Activated CD8-positive, alpha-beta memory T cell treated with anti-CD3 and anti-CD28 coated beads, Interleukin-2, amount 10 ng/mL, durations not matched to agents 7 days and 5 days (primary cell): Measurements from ENCODE around the gene MAPK8IP2. TPM values are rescaled to one million over a fixed set of nuclear protein-coding genes. Genes with fewer than 3 reads are reported as not detected.
"Not testable (repeated sequence)": the region's sequence is repeated elsewhere in the genome, so short reads cannot be mapped to it uniquely, and the experiment has no call there.

Source experiments
- ATAC-seq: fragments of 150-1000 bp; cut with Tn5 transposase; one replicate; pipeline ENCODE4 v1.10.0; 2021; ENCODE audit warnings: moderate library complexity
- CTCF ChIA-PET: fragments of 350-600 bp; sonication (Branson Sonifier 250); formaldehyde crosslinking; loops from one replicate; lab custom pipeline; 2021; ENCODE audit warnings: antibody characterized with exemption; lab: Charles Lee
- DNase-seq: peaks from one replicate; pipeline ENCODE4 v3.0.0-alpha.2; 2020
- H3K27ac Mint-ChIP-seq: one replicate; pipeline ENCODE4 v1.8.0; 2021; ENCODE audit warnings: mild to moderate bottlenecking, mixed read lengths
- H3K27me3 Mint-ChIP-seq: one replicate; pipeline ENCODE4 v1.8.0; 2021; ENCODE audit warnings: mixed read lengths
- H3K36me3 Mint-ChIP-seq: one replicate; pipeline ENCODE4 v1.8.0; 2021; ENCODE audit warnings: mild to moderate bottlenecking, mixed read lengths
- H3K4me1 Mint-ChIP-seq: one replicate; pipeline ENCODE4 v1.8.0; 2021; ENCODE audit warnings: mixed read lengths
- H3K4me3 Mint-ChIP-seq: one replicate; pipeline ENCODE4 v1.8.0; 2021; ENCODE audit warnings: mild to moderate bottlenecking, moderate library complexity, mixed read lengths
- H3K9me3 Mint-ChIP-seq: one replicate; pipeline ENCODE4 v1.8.0; 2022; ENCODE audit warnings: low read depth, mixed read lengths
- total RNA-seq, 2 experiments: library from RNA; stranded (reverse); gene quantifications; one replicate each; pipeline ENCODE4 v1.2.3, GENCODE V29; 2021

Gene MAPK8IP2
- total RNA-seq, 2 experiments from 2014 or later: 0.19 to 0.29 TPM

- Mint-ChIP-seq H3K4me1 (no peaks in the 10 kb centered on the region), H3K9me3 (peaks cover 4% of the 10 kb centered on the region), H3K4me3 (no peak overlapping the region), H3K36me3 (peaks cover 4% of the 10 kb centered on the region), H3K27me3 (peaks cover 29% of the 10 kb centered on the region), H3K27ac (no peak overlapping the region)
- DNase-seq (no peak), ATAC-seq (no peak)
- CTCF ChIA-PET: no interaction called here
These were observed 52.7 kb downstream of the MAPK8IP2 start for GRCh38 chr22:50653256-50653655.

- peaks cover 32% of the 10 kb centered on the region for H3K27me3 Mint-ChIP-seq
- H3K4me1 Mint-ChIP-seq, H3K4me3 Mint-ChIP-seq, H3K36me3 Mint-ChIP-seq, DNase-seq, H3K27ac Mint-ChIP-seq, CTCF ChIA-PET, H3K9me3 Mint-ChIP-seq, ATAC-seq: not testable (repeated sequence)
These were observed 54.1 kb downstream of the MAPK8IP2 start for GRCh38 chr22:50654664-50655063.

DNA sequence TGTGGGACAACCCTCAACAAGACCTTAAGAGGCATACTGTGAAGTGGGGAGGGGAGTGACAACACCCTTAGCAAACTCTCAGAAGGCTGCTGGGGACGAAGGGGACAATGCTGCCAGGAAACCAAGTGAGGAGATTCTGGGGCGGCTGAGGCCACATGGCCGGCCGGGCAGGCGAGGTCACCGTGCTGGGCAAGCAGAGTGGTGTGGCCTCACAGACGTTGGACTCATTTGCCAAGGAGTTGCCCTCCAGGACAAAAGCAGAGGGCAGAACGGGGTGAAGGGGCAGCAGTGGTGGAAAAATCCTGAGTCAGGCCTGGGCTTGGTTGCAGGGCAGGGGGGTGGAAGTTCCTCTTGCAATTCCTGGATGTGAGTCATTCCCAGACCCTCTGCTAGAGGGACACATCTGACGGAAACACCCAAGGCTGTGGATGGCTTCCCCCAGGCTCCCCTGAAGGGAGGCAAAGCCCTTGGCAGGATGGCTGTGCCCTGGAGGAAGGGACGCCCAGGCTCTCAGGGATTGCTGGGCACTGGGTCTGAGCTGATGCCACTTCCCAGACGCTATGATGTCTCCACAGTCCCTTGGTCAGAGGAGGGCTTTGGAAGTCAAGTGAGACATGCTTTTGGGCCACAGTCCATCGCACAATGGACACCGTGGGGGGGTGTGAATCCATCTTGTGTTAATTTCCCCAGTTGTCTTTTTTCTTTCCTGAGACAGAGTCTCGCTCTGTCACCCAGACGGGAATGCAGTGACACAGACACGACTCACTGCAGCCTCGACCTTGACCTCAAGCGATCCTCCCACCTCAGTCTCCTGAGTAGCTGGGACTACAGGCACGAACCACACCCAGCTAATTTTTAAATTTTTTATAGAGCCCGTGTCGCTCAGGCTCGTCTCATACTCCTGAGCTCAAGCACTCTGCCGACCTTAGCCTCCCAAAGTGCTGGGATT lies 55.8 kb downstream of the MAPK8IP2 start:
- H3K36me3 Mint-ChIP-seq: no peaks in the 10 kb centered on the region
- H3K9me3 Mint-ChIP-seq: no peaks in the 10 kb centered on the region
- peaks cover 35% of the 10 kb centered on the region for H3K27me3 Mint-ChIP-seq
- no peak overlapping the region for H3K27ac Mint-ChIP-seq
- DNase-seq (no peak), ATAC-seq (no peak)
- no peak overlapping the region for H3K4me3 Mint-ChIP-seq
- H3K4me1 Mint-ChIP-seq: peaks cover 3% of the 10 kb centered on the region
- CTCF ChIA-PET: interaction anchor here (0.9 kb wide), 1 partner anchor 17 kb away, joined by 3 read pairs; no protein-coding TSS in a partner anchor

DNA sequence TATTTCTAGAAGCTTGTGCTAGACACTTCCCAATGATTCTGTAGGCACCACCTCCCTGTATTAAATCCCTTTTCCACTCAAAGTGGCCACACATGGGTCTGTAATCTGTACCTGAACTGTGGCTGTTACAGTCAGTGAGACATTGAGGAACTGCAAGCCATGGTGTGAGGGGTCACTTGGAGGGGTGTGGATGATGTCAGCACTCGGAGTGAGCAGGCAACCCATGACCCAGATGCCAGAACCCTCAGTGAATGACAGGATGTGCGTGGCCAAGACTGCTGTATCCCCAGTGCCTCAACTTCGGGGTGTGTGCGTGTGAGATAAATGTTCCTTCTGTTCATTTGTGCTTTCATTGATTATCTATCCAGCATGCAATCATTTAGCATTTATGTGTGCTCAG lies 57.3 kb downstream of the MAPK8IP2 start:
- H3K27me3 Mint-ChIP-seq: peaks cover 32% of the 10 kb centered on the region
- no peak overlapping the region for H3K4me3 Mint-ChIP-seq
- no peak for ATAC-seq
- no peaks in the 10 kb centered on the region for H3K9me3 Mint-ChIP-seq
- H3K4me1 Mint-ChIP-seq: peaks cover 3% of the 10 kb centered on the region
- no peaks in the 10 kb centered on the region for H3K36me3 Mint-ChIP-seq
- no peak overlapping the region for H3K27ac Mint-ChIP-seq
- CTCF ChIA-PET: interaction anchor here (0.9 kb wide), 1 partner anchor 15 kb away, joined by 3 read pairs; no protein-coding TSS in a partner anchor
- DNase-seq: no peak

DNA sequence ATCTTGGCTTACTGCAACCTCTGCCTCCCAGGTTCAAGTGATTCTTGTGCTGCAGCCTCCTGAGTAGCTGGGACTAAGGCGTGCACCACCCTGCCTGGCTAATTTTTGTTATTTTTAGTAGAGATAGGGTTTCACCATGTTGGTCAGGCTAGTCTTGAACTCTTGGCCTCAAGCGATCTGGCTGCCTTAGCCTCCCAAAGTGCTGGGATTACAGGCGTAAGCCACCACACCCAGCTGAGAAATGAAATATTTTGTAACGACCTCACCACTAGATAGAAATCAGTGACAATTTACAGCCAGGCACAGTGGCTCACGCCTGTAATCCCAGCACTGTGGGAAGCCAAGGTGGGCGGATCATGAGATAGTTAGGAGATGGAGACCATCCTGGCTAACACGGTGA lies 59.1 kb downstream of the MAPK8IP2 start:
- H3K36me3 Mint-ChIP-seq, H3K4me3 Mint-ChIP-seq, H3K4me1 Mint-ChIP-seq, H3K9me3 Mint-ChIP-seq, ATAC-seq, CTCF ChIA-PET, DNase-seq, H3K27ac Mint-ChIP-seq: not testable (repeated sequence)
- peaks cover 32% of the 10 kb centered on the region for H3K27me3 Mint-ChIP-seq

DNA sequence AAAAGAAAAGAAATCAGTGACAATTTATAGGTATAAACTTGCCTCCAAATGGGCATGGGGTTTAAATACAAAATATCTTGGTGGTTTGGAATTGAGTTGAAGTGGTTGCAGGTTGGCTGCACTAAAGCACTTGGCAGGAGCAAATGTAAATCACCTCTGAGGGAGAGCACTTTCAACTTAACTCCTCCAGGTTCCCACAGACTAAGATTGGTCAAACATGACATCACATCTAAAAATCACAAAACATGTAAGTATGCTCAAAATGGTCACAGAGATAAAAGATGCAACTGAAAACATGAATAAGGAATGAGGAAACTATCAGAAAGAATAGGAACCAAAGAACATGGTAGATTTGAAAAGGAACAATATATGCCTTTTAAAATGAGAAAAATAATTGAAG lies 59.7 kb downstream of the MAPK8IP2 start:
- DNase-seq: no peak
- peaks cover 3% of the 10 kb centered on the region for H3K4me1 Mint-ChIP-seq
- H3K27me3 Mint-ChIP-seq: peaks cover 31% of the 10 kb centered on the region
- no peaks in the 10 kb centered on the region for H3K9me3 Mint-ChIP-seq
- ATAC-seq: no peak
- H3K27ac Mint-ChIP-seq: no peak overlapping the region
- no peaks in the 10 kb centered on the region for H3K36me3 Mint-ChIP-seq
- no peak overlapping the region for H3K4me3 Mint-ChIP-seq
- CTCF ChIA-PET: no interaction called here

Other genes with a start within 250 kb of the MAPK8IP2 start
- 100 to 1,000 TPM; 192 to 207 TPM for gene SBF1, start 125.8 kb upstream of the MAPK8IP2 start, total RNA-seq
- 1 to 10 TPM; 4.7 to 5.3 TPM for gene ADM2, start 119.2 kb upstream of the MAPK8IP2 start, total RNA-seq
- gene MIOX, start 113.9 kb upstream of the MAPK8IP2 start, total RNA-seq: under 1 TPM; 0.23 to 0.61 TPM
- gene LMF2, start 93.1 kb upstream of the MAPK8IP2 start, total RNA-seq: 100 to 1,000 TPM in 1 of 2 experiments, 10 to 100 TPM in 1; 98.6 to 138 TPM
- gene NCAPH2, start 92.6 kb upstream of the MAPK8IP2 start, total RNA-seq: 100 to 1,000 TPM; 136 to 181 TPM
- gene SCO2, start 75.2 kb upstream of the MAPK8IP2 start, total RNA-seq: 10 to 100 TPM in 1 of 2 experiments, 1 to 10 TPM in 1; 9.1 to 11.6 TPM
- gene TYMP, start 70.8 kb upstream of the MAPK8IP2 start, total RNA-seq: 100 to 1,000 TPM in 1 of 2 experiments, 10 to 100 TPM in 1; 93.1 to 108 TPM
- 10 to 100 TPM; 10.2 to 12.0 TPM for gene KLHDC7B, start 54.9 kb upstream of the MAPK8IP2 start, total RNA-seq
- gene SYCE3, start 37.9 kb upstream of the MAPK8IP2 start, total RNA-seq: under 1 TPM; 0.76 to 0.96 TPM
- 10 to 100 TPM; 80.1 to 87.6 TPM for gene CPT1B, start 22.4 kb upstream of the MAPK8IP2 start, total RNA-seq
- gene CHKB, start 17.9 kb upstream of the MAPK8IP2 start, total RNA-seq: 100 to 1,000 TPM in 1 of 2 experiments, 10 to 100 TPM in 1; 97.2 to 118 TPM
- 10 to 100 TPM; 49.6 to 68.2 TPM for gene ARSA, start 27.4 kb downstream of the MAPK8IP2 start, total RNA-seq
- gene SHANK3, start 72.0 kb downstream of the MAPK8IP2 start, total RNA-seq: under 1 TPM in 1 of 2 experiments, not detected in 1; 0.05 TPM
- not detected for gene ACR, start 137.4 kb downstream of the MAPK8IP2 start, total RNA-seq
- 10 to 100 TPM; 21.9 to 26.6 TPM for gene RABL2B, start 182.8 kb downstream of the MAPK8IP2 start, total RNA-seq